Choroid plexus epithelial cell (primary cell): ENCODE results near the gene PTGR2.

ENCODE experiments used
- DNase-seq: peaks from one replicate; pipeline ENCODE4 v3.0.0-alpha.2; 2010; ENCODE audit warnings: low read depth
- H3K4me3 ChIP-seq: 2 replicates; pipeline ENCODE4 v1.5.1; 2011; ENCODE audit warnings: low read depth, mild to moderate bottlenecking, control low read depth, low read length, moderate library complexity
- CTCF ChIP-seq: conservative IDR thresholded peaks from 2 replicates; pipeline ENCODE4 v1.5.1; 2011; ENCODE audit warnings: low read depth, mild to moderate bottlenecking, control low read depth, inconsistent platforms, low read length, moderate library complexity

PTGR2 gene

GRCh38 chr14:73924337-73924736 lies 72.7 kb downstream of the PTGR2 start:
- TF ChIP-seq CTCF = no peak
- H3K4me3 ChIP-seq = no peak overlapping the region
- DNase-seq = no peak
